Stimulated activated CD8-positive, alpha-beta memory T cell treated with anti-CD3 and anti-CD28 coated beads, Interleukin-7, amount 100 ng/mL, for 24 hours (primary cell): Measurements from ENCODE around the gene NDOR1.

Experiments used
- DNase-seq: peaks from one replicate; pipeline ENCODE4 v3.0.0-alpha.2; 2020; ENCODE audit warnings: low read depth

The NDOR1 gene

DNA sequence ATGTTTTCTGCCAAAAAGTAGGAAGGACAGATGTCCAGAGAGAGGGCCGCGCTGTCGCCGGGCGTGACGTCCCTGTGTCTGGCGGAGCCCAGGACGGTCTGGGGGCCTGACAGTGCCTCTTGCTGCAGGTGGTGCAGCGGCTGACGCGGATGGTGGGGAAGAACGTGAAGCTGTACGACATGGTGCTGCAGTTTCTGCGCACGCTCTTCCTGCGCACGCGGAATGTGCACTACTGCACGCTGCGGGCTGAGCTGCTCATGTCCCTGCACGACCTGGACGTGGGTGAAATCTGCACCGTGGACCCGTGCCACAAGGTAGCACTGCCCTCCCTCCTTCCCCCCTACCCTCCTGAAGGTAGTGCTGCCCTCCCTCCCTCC, 57.4 kb downstream of the NDOR1 start:
- DNase-seq = no peak

DNA sequence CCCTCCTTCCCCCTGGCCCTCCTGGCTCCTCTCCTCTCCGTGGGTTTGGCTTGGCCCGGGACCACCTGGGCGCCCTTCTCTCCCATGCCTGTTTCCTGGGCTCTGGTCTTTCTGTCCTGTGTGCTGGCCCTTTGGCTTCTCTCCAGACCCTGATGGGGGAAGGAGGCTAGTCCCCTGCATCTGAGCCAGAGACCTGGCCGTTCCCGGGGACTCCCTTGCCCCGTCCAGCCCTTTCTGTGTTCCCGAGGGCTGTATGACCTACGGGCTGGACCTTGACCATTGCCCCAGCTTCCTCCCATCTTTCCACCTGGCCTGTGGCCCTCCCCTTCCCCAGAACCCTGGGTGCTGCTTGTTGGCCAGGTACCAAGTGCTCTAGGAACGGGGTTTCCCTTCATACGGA, 58.0 kb downstream of the NDOR1 start:
- DNase-seq = no peak

DNA sequence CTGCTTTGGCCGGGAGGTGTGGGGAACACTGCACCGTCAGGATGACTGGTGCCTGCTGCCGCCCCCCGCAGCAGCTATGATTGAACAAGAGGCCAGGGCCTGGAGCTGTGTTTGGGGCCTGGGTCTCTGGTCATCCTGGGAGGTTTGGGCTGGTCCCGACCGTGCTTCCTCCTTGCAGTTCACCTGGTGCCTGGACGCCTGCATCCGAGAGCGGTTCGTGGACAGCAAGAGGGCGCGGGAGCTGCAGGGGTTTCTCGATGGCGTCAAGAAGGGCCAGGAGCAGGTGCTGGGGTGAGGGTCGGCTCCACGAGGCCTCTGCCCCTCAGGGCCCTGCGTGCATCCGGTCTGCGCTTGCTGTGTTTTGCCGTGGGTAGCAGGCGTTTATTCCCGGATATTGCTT, 58.6 kb downstream of the NDOR1 start:
- no peak for DNase-seq

DNA sequence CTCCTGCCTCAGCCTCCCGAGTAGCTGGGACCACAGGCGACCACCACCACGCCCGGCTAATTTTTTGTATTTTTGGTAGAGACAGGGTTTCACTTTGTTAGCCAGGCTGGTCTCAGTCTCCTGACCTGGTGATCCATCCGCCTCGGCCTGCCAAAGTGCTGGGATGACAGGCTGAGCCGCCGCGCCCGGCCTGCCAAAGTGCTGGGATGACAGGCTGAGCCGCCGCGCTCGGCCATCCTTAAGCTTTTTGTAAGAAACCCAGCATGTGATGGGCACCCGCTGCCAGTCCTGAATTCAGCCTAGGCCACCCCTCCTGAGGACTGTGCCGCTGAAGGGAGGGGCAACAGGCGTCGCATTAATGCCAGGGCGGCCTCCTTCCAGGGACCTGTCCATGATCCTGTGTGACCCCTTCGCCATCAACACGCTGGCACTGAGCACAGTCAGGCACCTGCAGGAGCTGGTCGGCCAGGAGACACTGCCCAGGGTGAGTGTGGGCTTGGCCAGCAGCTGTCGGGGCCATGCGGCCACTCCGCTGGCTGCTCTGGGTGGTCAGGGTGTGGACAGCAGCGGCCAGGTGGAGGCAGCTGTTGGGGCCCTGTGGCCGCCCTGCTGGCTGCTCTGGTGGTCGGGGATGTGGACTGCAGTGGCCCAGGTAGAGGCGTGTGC, 60.1 kb downstream of the NDOR1 start:
- no peak for DNase-seq

DNA sequence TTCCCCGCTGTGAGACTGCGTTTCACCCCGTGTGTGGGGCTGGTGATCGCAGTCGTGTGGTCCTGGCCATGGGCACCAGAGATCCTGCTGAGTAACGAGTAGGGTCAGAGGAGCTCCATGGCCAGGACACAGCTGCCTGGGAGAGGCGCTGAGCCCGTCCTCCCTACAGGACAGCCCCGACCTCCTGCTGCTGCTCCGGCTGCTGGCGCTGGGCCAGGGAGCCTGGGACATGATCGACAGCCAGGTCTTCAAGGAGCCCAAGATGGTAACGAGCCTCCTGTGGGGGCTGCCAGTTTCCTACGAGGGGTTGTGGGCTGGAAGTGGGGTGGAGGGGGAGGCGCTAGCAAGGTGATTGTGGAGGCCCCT, 60.6 kb downstream of the NDOR1 start:
- no peak for DNase-seq
